ENCODE data around the gene CBLC.

DNA sequence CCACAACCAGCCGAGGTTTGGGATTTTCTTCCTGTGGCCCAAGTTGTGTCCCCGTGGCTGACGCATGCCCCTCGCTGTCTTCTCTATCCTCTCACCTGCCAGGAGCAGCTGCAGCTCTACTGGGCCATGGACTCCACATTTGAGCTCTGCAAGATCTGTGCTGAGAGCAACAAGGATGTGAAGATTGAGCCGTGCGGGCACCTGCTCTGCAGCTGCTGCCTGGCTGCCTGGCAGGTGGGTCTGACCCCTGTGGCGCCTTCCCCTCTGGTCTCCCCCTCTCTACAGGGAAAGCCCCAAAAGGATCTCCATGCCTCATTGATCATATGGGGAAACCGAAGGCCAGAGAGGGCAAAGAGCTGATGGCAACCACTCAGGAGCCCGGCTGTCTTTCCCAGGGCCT is 14.6 kb downstream of the CBLC start:
- TF ChIP-seq GATA2 (IDR thresholded peaks at IDR 0.05; ENCODE audit: low read depth, low read length) (no peak), GATA3 (IDR thresholded peaks at IDR 0.05; ENCODE audit: low read depth, low read length) (no peak)

Measured in SH-SY5Y (cell line).